Measurements from ENCODE around the gene OR2AG2.

- TF ChIP-seq POLR2A (IDR thresholded peaks at IDR 0.05) (no peak), EP300 (IDR thresholded peaks at IDR 0.05) (no peak)
- TF ChIP-seq, protein P1, sequence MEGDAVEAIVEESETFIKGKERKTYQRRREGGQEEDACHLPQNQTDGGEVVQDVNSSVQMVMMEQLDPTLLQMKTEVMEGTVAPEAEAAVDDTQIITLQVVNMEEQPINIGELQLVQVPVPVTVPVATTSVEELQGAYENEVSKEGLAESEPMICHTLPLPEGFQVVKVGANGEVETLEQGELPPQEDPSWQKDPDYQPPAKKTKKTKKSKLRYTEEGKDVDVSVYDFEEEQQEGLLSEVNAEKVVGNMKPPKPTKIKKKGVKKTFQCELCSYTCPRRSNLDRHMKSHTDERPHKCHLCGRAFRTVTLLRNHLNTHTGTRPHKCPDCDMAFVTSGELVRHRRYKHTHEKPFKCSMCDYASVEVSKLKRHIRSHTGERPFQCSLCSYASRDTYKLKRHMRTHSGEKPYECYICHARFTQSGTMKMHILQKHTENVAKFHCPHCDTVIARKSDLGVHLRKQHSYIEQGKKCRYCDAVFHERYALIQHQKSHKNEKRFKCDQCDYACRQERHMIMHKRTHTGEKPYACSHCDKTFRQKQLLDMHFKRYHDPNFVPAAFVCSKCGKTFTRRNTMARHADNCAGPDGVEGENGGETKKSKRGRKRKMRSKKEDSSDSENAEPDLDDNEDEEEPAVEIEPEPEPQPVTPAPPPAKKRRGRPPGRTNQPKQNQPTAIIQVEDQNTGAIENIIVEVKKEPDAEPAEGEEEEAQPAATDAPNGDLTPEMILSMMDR (IDR thresholded peaks at IDR 0.05), result no peak
Measured at GRCh38 chr11:6725386-6725896, 46.3 kb downstream of the OR2AG2 start.
